HL-60 (cell line): ENCODE results near the gene SLC12A5.

Experiments
- CTCF ChIP-seq: IDR thresholded peaks from one replicate; pipeline ENCODE4 v1.5.1; 2011; ENCODE audit warnings: low read length, control low read depth, inconsistent platforms; ENCODE audit not compliant: insufficient read depth
- GABPA ChIP-seq: IDR thresholded peaks from 2 replicates; pipeline ENCODE4 v1.6.1; 2012; ENCODE audit warnings: low read depth
- POLR2AphosphoS5 ChIP-seq: IDR thresholded peaks from 2 replicates; pipeline ENCODE4 v1.6.1; 2012; ENCODE audit warnings: low read depth
- REST ChIP-seq: IDR thresholded peaks from 2 replicates; pipeline ENCODE4 v1.6.1; 2012; ENCODE audit warnings: low read depth; ENCODE audit not compliant: insufficient replicate concordance

- no peak for TF ChIP-seq CTCF
- TF ChIP-seq REST = no peak
- no peak for TF ChIP-seq POLR2AphosphoS5
- TF ChIP-seq GABPA = no peak
Observed at GRCh38 chr20:46107061-46107460, 78.0 kb downstream of the SLC12A5 start.
